Stimulated activated CD8-positive, alpha-beta memory T cell treated with anti-CD3 and anti-CD28 coated beads, Interleukin-15, amount 100 ng/mL, for 1 hour (primary cell): ENCODE measurements around the gene FBXO45.
A peak's percentile ranks its signal among the peaks of the same experiment; 100 is the strongest.
"Not testable (repeated sequence)": the region's sequence is repeated elsewhere in the genome, so short reads cannot be mapped to it uniquely, and the experiment has no call there.

Experiments used
- DNase-seq: peaks from one replicate; pipeline ENCODE4 v3.0.0-alpha.2; 2020; ENCODE audit warnings: low read depth

The FBXO45 gene

GRCh38 chr3:196619223-196619622 is 50.8 kb downstream of the FBXO45 start:
- DNase-seq = no peak

- not testable (repeated sequence) for DNase-seq
Observed at GRCh38 chr3:196619627-196620026, 51.2 kb downstream of the FBXO45 start.

GRCh38 chr3:196620161-196620604 is 51.7 kb downstream of the FBXO45 start:
- DNase-seq = no peak

GRCh38 chr3:196620684-196621083 is 52.2 kb downstream of the FBXO45 start:
- DNase-seq = no peak

GRCh38 chr3:196621611-196622010 is 53.2 kb downstream of the FBXO45 start:
- DNase-seq = no peak

GRCh38 chr3:196624067-196624790 is 55.8 kb downstream of the FBXO45 start:
- no peak for DNase-seq

GRCh38 chr3:196624907-196625306 is 56.4 kb downstream of the FBXO45 start:
- DNase-seq = no peak

GRCh38 chr3:196625331-196625730 is 56.9 kb downstream of the FBXO45 start:
- DNase-seq = no peak

GRCh38 chr3:196627918-196628231 is 59.4 kb downstream of the FBXO45 start:
- no peak for DNase-seq

GRCh38 chr3:196629228-196629627 is 60.8 kb downstream of the FBXO45 start:
- no peak for DNase-seq

- no peak for DNase-seq
Observed at GRCh38 chr3:196631682-196632045, 63.2 kb downstream of the FBXO45 start.

- peak; percentile 73 for DNase-seq
Observed at GRCh38 chr3:196632046-196632751, 63.7 kb downstream of the FBXO45 start.

- no peak for DNase-seq
Observed at GRCh38 chr3:196633555-196634151, 65.2 kb downstream of the FBXO45 start.

GRCh38 chr3:196634224-196634623 is 65.8 kb downstream of the FBXO45 start:
- no peak for DNase-seq

- no peak for DNase-seq
Observed at GRCh38 chr3:196634829-196635228, 66.4 kb downstream of the FBXO45 start.

GRCh38 chr3:196636369-196637349 is 68.2 kb downstream of the FBXO45 start:
- no peak for DNase-seq

GRCh38 chr3:196637941-196638340 is 69.5 kb downstream of the FBXO45 start:
- not testable (repeated sequence) for DNase-seq
